Measurements from ENCODE around the gene SPATA3. TPM values are rescaled to one million over a fixed set of nuclear protein-coding genes. Genes with fewer than 3 reads are reported as not detected.
"Not testable (repeated sequence)": the region's sequence is repeated elsewhere in the genome, so short reads cannot be mapped to it uniquely, and the experiment has no call there.

Gene SPATA3
- total RNA-seq, 2 donors from 2014 or later = not detected

DNA sequence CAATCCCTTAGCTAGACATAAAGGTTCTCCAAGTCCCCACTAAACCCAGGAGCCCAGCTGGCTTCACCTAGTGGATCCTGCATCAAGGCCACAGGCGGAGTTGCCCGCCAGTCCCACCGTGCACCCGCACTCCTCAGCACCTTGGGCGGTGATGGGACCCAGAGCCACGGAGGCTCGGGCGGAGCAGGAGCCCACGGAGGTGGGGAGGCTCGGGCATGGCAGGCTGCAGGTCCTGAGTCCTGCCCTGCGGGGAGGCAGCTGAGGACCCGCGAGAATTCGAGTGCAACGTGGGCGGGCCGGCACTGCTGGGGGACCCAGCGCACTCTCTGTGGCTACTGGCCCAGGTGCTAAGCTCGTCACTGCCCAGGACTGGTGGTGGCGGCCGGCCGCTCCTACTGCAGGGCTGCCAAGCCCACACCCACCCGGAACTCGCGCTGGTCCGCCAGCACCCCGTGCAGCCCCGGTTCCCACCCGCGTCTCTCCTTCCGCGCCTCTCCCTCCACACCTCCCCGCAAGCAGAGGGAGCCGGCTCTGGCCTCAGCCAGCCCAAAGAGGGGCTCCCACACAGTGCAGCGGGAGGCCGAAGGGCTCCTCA lies 31.7 kb upstream of the SPATA3 start:
- DNase-seq = no peak

DNA sequence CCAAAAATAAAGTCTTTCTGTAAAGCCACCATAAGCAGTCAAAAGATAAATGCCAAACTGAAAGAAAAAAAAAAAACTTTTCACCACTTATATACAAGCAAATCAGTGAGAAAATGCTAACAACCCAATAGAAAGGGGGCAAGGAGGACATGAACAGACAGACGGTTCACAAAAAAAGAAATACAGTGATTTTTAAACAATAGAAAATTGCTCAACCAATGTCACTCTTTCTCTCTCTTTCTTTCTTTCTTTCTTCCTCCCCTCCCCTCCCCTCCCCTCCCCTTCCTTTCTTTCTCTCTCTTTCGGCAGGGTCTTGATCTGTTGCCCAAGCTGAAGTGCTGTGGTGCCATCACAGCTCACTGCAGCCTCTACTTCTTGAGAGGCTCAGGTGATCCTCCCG lies 28.8 kb upstream of the SPATA3 start:
- DNase-seq (no peak), ATAC-seq (no peak)
- intact Hi-C loops (cut with DNase I) = no loop called here

More for the DNA sequence above, 31.7 kb upstream of the SPATA3 start:
- ATAC-seq = peak in 1 of 2 donors; percentile 15
- intact Hi-C loops (cut with DNase I) = no loop called here

DNA sequence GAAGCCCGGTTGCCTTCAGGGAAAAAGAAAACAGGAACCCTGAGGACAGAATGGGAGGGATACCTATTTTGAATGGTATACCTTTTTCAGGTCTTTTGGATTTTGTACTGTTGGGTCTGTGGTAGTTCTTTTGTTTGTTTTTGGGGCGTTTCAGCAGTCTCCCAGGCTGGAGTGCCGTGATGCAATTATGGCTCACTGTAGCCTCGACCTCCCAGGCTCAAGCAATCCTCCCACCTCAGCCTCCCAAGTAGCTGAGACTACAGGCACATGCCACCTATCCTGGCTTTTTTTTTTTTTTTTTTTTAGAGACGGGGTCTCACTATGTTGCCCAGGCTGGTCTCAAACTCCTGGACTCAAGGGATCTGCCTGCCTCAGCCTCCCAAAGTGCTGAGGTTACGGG lies 27.6 kb upstream of the SPATA3 start:
- intact Hi-C loops (cut with DNase I); ATAC-seq; DNase-seq: not testable (repeated sequence)

DNA sequence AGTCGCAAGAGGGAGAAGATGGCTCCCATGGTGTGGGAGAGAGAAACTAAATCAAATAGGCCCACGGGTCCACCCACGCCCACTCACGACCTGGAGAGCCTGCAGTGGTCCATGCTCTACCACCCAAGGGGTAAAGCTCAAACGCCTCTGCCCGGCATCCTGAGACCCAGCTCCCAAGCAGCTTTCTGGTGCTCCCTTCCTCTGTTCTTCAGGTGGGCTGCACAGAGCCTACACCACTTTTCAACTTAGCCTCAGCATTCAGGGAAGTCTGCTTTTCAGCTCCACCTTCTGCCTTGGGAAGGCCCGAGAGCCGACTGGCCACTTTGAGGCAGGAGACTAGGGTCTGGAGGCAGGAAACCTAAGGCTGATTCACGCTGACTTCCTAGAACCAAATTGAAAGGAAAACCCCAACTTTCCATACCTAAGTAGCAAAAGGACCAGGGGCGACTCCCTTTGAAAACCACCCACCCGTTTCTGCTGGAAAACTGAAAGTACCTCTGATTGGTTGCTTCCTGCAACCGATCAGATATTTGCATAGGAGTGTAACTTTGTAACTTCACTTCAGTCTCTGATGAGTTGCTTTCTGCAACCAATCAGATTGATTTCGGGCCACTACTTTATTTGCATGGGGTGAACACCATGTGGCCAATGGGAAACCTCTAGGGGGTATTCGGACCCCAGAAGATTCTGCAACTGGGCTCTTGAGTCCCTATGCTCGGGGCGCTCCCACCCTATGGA lies 26.8 kb upstream of the SPATA3 start:
- DNase-seq = no peak
- intact Hi-C loops (cut with DNase I) = no loop called here
- ATAC-seq = no peak

DNA sequence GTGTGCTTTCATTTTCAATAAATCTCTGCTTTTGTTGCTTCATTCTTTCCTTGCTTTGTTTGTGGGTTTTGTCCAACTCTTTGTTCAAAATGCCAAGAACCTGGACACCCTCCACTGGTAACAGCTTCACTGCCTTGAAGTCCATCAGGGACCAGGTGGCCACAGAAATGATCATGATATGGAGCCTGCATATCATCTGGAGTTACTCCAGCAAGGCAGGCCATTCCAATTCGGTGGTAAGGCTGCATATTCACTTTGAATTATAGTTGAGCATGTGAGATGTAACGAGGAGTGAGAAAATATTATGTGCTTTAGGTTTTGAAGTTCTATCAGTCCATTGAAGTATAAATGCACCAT lies 26.3 kb upstream of the SPATA3 start:
- no peak for ATAC-seq
- DNase-seq = no peak
- intact Hi-C loops (cut with DNase I) = no loop called here

DNA sequence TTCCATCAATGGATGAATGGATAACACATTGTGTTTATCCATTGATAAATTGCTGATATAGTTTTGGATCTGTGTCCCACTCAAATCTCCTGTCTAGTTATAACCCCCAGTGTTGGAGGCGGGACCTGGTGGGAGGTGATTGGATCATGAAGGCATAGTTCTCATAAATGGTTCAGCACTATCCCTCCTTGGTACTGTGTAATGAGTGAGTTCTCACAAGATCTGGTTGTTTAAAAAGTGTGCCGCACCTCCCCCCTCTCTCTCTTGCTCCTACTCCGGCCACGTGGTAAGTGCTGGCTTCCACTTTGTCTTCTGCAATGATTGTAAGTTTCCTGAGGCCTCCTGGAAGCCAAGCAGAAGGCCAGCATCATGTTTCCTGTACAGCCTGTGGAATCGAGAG lies 23.9 kb upstream of the SPATA3 start:
- intact Hi-C loops (cut with DNase I) = no loop called here
- ATAC-seq (no peak), DNase-seq (no peak)

DNA sequence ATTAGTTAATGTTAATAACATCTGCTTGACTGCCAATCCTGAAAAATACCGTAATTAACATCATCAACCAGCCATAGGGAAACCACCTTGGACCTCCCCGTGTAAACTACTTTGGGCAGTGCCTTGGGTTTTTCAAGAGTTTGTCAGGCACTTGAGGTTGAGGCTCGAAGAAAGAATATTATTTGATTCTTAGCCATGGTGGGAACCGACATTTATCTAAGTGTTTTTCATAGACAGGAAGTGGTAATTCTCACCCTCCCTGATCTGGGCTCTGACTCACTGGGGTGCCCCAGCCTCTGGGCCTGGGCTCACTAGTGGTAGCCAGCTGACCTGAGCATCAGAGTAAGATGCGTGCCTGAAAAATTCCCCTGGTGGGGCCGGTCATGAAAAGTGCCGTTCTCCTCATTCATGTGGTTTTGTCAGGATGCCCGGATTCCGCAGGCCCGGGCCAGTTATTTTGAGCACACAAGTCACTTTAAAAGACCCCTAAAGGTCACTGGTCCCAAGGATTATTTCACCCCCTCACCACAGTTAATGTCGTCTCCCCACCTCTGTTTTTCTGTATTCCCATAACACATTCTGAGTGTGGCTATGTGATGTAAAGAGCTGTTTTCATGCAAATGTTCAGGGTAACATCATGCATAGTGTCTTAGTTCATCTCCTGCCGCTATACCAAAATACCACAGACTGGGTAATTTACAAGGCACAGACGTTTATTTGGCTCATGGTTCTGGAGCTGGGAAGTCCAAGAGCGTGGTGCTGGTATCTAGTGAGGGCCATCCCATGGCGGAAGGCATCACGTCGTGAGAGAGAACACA lies 21.6 kb upstream of the SPATA3 start:
- DNase-seq (no peak), ATAC-seq (peak in 1 of 2 donors; percentile 50)
- intact Hi-C loops (cut with DNase I) = no loop called here

DNA sequence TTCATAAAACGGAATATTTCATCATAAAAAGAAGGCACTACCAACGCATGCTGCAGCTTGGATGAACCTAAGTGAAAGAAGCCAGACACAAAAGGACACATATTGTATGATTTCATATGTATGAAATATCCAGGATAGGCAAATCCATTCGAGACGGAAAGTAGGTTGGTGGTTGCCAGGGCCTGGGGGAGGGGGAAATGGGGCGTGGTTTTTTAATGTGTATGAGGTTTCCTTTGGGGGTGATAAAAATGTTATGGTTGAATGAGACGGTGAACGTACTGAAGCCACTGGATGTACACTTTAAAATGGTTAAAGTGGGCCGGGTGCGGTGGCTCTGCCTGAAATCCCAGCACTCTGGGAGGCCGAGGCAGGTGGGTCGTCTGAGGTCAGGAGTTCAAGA lies 20.0 kb upstream of the SPATA3 start:
- no peak for ATAC-seq
- no peak for DNase-seq
- intact Hi-C loops (cut with DNase I) = no loop called here

DNA sequence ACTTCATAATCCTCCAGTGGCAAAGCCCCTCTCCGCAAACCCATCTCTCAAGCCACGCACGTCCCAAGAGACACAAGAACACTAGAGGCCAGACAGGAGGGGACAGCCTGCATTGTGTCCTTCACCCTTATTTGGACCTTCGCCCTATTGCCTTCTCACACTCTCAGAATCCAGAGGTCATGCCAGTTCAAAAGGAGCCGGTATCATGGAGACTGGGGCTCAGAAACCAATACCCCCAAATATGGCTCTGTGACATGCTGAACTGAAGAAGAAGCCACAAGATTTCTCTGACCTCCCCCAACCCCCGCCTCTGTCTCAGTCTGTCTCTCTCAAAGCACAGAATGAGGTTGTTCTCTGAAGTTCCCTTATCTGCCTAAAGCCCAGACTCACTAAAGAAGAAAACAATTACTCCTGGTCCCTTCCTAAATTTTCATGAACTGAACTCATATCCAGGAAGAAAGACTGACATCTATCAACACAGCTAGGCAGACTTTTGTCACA lies 19.2 kb upstream of the SPATA3 start:
- no peak for ATAC-seq
- intact Hi-C loops (cut with DNase I) = no loop called here
- DNase-seq = no peak

DNA sequence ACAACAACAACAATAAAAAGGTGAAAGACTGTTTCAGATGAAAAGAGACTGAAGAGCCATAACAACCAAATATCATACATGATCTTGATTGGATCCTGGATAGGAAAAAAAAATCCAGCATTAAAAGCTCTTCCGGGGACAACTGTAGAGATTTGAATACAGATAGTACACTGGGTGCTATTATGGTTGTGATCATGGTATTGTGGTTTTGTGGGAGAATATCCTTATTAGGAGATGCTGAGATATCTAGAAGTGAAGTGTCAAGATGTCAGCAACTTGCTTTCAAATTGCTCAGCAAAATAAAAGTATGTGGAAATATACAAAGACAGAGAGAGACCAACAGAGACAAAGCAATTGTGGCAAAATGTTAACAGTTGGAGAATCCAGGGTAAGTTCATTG lies 15.5 kb upstream of the SPATA3 start:
- DNase-seq = no peak
- no peak for ATAC-seq

DNA sequence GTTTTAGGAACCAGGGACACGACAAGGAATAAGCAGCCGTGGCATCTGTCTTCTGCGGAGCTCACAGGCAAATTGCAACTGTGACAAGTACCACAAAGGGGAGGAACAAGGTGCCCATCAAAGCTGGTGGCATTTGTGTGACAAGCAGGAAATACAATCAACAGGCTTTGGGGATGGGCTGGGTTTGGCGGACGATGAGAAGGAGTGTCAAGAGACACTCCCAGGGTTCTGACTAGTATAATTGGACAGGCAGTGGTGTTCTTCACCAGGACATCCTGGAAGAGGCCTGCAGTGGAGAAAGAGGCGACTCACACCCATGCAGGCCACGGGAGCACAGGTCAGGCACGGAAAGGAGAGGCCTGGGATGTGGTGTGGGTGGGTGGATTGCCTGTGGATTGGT lies 14.2 kb upstream of the SPATA3 start:
- intact Hi-C loops (cut with DNase I) = no loop called here
- DNase-seq = no peak
- no peak for ATAC-seq

More for the DNA sequence above, 15.5 kb upstream of the SPATA3 start:
- intact Hi-C loops (cut with DNase I) = no loop called here

DNA sequence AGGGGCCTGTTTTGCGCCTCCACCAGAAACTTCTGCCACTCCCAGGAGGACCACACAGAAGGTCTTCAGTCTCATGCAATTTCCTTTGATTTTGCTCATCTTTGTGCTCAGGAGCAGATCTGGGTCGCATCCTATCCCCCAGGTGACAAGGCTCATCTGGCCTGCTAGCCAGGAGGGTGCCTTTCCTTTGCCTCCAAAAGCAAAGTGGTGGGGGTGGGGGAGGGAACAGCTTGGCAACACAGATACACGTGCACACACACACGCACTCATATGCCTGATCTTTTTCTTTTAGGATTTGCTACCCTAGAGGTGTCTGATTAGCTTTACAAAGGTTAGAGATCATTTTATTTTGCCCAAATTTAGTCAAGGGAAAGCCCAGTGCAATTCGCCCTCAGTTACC lies 13.8 kb upstream of the SPATA3 start:
- intact Hi-C loops (cut with DNase I) = no loop called here
- ATAC-seq (no peak), DNase-seq (no peak)

DNA sequence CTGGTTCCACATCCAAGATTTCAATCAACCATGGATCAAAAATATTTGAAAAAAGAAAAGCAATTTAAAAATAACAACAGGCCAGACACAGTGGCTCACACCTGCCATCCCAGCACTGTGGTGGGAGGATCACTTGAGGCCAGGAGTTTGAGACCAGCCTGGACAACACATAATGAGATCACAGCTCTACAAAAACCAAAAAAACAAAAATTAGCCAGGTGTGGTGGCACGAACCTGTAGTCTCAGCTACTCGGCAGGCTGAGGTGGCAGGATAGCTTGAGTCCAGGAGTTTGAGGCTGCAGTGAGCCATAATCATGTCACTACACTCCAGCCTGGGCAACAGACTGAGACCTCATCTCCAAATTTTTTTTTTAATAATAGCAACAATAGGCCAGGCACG lies 13.4 kb upstream of the SPATA3 start:
- ATAC-seq (no peak), DNase-seq (no peak)
- intact Hi-C loops (cut with DNase I) = no loop called here

DNA sequence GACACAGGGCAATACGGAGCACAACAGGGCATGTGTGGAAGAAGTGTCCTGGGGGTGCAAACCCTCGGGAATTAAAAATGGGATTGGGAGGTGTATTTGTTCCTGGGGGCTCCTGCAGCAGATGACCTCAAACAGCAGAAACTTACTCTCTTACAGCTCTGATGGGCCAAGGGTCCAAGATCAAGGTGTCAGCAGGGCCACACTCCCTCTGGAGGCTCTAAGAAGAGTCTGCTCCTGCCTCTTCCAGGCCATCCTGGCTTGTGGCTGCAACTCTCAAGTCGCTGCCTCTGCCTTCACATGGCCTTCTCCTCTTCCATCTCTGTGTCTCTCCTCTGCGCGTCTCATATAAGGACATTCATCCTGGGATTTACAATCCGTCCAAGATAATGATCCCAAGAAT lies 12.4 kb upstream of the SPATA3 start:
- ATAC-seq (no peak), DNase-seq (no peak)
- intact Hi-C loops (cut with DNase I) = no loop called here

DNA sequence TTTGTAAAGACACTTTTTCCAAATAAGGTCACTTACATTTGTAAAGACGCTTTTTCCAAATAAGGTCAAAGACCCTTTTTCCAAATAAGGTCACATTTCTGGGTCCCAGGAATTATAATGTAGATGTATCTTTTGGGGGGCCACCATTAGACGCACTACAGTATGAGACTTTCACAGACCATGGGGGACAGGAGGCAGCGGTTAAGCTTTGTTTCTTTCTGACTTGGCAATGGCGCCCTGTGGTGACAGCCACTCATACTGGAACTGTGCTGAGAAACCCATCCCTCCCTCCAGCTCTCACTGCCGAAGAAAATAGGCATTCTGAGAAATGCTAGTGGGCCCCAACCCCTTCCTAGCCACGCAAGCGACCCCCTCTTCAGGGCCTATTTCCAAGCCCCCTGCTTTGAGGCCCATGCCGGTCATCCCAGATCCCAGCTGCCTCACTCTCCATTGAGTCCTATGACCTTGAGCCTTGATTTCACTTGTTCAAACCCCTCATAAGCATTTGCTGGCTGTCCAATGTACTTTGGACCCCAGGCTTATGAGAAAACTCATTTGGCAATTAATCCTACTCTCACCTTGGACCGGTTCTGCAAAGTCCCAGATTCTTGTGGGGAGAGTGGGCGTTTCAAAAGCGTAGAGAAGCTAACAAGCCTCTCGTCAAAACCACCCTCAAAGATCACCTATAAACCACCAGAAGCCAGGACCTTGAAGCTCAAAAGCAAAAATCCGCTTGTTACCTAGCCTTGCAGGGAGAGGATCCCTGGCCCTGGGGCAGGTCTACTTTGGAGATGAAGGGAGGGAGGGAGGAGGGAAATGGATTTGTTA lies 11.3 kb upstream of the SPATA3 start:
- ATAC-seq (no peak), DNase-seq (no peak)
- intact Hi-C loops (cut with DNase I) = loop anchor here (5.0 kb wide), 3 partner anchors 137 to 827 kb away; no protein-coding TSS in a partner anchor

DNA sequence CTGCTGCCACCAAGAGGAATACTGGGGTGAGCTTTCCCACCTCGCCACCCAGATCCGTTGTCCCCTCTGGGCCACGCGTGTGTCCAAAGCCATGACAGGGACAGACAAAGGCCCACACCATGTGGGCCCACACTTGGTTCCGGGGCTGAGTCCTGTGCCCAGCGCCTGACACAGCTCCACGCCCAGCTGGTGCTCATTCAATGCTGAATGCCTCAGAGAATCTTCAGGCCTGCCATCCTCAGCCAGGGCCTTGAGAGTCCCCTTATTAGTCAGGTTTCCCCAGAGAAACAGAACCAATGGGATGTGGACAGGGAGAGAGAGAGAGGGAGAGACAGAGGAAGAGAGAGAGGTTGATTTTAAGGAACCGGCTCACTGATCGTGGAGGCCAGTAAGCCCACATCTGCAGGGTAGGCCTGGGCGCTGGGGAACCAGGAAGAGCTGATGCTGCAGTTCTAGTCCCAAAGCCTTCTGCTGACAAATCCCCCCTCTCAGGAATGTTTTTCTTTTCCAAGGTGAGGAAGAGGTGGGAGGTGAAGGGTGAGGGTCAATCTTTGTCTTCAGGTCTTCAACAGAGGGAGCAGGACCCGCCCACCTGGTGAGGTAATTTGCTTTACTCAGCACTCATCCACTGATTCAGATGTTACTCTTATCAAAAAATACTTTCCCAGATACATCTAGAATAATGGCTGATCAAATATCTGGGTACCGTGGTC lies 10.2 kb upstream of the SPATA3 start:
- intact Hi-C loops (cut with DNase I) = loop anchor here (2.0 to 5.0 kb wide), 4 partner anchors 83 to 828 kb away; no protein-coding TSS in a partner anchor
- no peak for ATAC-seq

DNA sequence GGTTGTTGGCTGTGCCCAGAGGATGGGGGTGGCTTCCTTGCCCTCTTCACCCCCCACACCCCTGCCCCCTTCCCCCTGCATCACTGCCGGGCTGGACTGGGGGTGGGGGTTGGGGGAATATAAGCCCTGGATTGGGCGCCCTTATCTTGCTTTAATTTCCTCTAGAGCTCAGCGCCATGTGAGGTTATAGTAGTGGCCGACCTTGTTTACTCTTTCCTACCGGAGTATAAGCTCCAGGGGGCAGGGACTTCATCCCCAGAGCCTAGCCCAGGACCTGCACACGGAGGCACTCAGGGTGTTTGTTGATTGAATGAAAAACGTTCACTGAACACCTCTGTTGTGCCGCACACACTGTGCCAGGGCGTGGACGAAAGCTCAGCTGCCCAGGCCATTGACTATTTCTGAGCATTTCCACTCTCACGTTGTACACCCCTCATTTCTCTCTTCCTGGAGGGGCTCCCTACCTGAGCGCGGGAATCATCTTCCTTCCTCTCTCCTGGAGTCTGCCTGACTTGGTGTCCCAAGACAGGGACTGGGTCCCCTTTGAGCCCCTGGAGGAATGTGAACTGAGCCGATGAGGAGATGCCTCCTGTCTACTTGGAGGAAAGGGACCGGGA lies 9.3 kb upstream of the SPATA3 start:
- ATAC-seq = no peak
- intact Hi-C loops (cut with DNase I) = loop anchor here (1.0 to 5.0 kb wide), 6 partner anchors 84 to 829 kb away; no protein-coding TSS in a partner anchor
- DNase-seq = no peak

More for the DNA sequence above, 10.2 kb upstream of the SPATA3 start:
- DNase-seq = no peak
